ENCODE data around the gene TBCD.
A peak's percentile ranks its signal among the peaks of the same experiment; 100 is the strongest.

The TBCD gene

DNA sequence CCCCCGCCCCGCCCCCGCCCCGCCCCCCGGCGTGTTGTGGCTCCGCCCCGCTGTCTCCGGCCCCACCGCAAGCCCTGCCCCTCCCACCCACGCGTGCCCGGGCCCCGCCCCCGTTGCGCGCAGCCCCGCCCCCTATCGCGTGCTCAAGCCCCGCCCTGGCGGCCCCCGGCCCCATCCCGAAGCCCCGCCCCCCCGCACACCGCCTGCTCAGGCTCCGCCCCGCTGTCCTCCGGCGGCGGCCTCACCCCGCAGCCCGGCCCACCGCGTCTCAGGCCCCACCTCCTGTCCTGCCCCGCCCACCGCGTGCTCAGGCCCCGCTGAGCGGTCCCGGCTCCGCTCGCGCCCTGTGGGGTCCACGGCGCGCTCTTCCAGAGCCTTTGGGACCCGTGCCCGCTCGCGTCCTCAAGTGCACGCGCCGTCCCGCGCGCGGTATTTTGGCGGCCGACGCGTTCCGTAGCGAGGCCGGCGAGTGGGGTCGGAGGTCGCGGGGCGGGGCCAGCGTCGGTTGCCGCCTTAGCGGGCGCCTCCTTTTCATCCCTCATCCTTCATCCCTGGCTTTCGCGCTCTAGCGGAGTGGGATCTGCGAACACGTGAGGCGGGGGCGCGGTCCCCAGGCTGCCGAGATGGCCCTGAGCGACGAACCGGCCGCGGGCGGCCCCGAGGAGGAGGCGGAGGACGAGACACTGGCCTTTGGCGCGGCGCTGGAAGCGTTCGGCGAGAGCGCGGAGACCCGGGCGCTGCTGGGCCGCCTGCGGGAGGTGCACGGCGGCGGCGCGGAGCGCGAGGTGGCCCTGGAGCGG is at the start of gene TBCD:
TBCD (plus strand) TSS at position 495 of the 800 bp plus-strand sequence; CDS start at position 624, 129 bp downstream.
- peak; percentile 77 to 92 for DNase-seq

DNA sequence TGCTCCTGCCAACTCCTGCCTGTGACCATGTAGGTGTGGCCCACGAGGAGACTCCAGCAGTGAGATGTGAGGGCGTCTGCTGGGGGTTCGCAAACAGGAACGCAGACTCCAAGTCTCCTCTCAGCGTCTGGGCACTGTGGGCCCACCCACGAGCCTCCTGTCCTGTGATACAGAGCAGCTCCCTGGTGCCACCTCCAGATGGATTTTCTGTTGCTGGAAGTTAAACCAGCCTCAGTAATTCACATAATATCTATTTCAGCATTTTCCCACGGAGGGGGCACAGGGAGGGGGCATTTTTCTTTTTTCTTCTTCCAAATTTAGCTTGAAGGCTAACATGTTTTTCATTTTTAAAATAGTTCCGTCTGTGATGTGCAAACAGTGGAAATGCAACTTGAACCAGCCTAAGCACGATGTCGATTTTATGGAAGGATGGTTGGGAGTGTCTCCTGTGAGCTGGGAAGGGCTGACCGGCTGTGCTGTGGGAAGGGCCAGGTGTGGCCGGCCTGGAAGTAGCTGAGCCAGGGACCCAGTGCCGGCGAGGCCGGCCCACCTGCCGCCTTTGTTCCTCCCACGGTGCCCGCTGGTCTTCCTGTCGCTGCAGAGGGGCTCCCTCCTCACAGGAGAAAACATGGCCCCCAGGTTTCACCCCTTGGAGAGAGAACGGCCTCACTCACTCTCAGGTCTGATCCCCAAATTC is 49.5 kb upstream of the TBCD start:
- DNase-seq, result no peak

DNA sequence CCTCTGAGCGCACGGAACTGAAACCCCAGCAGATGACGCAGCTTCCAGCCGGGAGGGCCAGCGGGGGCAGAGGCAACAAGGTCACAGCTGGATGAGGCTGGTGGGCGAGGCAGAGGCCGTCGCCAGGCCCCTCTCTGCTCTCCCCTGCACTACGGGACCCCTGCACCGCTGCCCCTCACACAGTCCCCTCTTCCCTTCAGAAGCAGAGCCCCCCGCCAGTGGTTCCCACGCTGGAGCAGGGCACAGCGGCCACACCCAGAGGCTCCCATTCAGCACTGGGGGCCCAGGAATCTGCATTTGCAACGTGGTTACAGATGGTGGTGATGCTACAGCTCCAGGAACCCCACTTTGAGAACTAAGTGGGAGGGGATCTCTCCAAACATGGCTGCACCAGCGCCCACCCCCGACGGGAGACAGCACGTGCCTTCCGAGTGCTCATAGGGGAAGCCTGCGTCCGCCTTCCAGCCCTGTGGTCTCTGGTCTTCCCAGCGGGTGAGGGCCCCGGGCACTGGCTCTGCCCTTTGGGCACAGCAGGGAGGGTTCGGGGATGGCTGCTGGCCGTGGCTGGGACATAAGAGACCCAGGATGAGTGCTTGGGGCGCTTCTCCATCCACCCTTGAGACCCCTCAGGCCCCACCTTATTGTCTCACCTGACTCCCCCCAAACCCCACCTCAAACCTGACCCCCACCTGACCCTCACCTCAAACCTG is 48.7 kb upstream of the TBCD start:
- no peak for DNase-seq

DNA sequence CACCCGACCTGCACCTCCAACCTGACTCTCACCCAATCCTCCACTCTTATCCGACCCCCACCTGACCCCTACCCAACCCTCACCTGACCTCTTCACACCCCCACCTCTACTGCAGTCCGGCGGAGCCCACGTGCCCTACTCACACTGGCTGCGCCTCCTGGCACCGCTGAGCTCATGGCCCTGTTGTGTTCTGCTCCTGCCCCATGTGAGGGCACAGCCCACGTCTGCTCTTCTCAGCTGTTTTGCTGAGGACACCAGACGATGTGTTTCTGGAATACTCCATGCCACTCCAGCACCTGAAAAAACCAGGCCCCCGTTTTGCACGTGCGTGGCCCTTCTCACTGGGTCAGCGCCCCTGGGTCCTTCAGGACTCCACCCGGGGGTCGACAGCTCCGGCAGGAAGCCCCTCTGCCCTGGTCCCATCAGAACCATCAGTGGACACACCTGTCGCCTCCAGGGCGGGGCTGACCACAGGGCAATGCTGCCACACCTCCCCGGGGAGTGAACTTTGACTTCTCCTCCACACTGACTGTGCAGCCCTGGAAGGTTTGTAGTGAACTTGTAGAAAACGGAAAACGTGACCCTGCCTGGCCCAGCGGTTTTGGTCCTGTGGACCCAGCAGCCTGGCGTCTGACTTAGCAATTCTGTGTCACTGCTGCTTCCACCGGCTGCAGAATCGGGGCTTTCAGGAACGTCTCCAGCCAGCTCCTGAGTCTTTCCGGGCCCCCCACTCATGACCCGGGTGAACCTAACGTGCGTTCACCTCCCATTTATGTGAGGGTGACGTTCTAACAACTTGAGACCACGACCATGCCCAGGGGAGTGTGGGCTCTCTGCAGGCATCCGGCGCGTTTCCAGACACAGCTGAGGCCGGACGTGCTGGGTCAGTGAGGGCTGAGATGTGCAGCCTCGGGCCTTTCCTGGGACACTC is 47.7 kb upstream of the TBCD start:
- no peak for DNase-seq

GRCh38 chr17:82704886-82705285 is 47.0 kb upstream of the TBCD start:
- no peak for DNase-seq

GRCh38 chr17:82705756-82706155 is 46.1 kb upstream of the TBCD start:
- DNase-seq, result no peak

GRCh38 chr17:82709024-82709675 is 42.7 kb upstream of the TBCD start:
- no peak for DNase-seq

DNA sequence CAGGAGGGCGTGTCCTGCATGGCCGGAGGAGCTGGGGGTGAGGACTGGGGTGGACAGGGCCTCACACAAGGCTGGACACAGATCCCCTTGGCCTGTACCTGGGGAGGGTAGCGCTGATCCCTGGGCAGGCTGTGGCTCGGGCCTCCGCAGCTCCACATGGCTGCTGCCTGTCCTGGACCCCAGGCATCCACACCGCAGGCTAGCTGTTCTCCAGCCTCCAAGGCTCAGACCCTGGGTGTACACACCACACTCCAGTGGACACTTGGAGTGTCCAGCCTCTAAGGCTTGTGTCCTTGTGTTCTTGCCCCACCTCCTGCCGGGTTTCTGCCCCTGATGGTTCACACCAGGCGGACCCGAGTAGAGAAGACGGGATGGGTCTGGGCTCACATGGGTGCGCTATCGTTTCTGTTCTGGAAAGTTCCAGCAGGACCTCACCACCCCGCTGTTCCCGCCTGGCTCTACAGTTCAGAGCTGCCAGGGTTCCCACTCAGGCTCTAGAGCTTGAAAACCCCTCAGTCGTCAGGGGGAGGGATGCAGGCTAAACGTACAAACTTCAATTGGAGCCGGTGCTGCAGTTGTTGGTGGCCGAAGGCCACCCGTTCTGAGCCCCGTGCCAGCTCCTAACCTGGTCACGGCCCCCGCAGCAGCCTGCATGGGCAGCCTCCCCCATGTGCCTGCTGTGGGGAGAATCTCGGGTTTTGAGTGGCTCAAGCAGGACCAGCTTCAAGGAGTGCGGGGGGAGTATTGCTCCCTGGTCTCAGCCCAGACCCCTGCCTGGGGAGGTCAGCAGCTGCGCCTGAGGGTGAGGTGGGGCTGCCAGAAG is 42.0 kb upstream of the TBCD start:
- DNase-seq, result no peak

DNA sequence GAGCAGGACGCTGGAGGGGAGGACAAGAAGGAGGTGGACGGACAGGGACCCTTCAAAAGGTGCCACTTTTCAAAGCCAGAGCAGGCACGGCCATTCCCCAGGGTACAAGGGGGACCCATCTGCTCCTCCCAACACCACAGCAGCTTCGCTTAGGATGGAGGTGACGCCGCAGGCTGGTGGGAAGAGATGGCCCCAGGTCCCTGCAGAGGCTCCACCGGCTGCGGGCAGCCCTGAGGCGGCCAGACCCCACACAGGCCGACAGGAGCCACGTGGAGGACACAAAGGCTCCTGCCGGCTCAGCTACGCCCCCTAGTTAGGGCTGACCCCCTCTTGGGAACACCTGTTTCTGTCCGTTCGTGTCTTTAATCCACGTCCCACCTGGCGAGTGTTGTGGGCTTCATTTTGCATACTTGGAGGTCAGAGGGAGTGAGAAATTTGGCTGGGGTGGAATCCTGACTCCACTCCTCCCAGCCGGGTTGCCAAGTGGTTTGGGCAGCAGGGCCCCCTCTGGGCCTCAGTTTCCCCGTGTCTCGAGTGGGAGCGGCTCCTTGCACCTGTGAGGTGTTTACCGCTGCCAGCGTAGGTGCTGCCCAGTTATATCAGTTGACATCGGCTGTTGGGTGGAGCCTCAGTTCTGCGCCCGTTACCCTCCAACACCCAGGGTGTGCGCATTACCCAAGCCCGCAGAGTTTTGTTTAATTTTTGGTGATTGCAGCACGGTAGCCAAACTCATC is 41.2 kb upstream of the TBCD start:
- no peak for DNase-seq

- no peak for DNase-seq
These were observed 38.7 kb upstream of the TBCD start for GRCh38 chr17:82713071-82713723.

DNA sequence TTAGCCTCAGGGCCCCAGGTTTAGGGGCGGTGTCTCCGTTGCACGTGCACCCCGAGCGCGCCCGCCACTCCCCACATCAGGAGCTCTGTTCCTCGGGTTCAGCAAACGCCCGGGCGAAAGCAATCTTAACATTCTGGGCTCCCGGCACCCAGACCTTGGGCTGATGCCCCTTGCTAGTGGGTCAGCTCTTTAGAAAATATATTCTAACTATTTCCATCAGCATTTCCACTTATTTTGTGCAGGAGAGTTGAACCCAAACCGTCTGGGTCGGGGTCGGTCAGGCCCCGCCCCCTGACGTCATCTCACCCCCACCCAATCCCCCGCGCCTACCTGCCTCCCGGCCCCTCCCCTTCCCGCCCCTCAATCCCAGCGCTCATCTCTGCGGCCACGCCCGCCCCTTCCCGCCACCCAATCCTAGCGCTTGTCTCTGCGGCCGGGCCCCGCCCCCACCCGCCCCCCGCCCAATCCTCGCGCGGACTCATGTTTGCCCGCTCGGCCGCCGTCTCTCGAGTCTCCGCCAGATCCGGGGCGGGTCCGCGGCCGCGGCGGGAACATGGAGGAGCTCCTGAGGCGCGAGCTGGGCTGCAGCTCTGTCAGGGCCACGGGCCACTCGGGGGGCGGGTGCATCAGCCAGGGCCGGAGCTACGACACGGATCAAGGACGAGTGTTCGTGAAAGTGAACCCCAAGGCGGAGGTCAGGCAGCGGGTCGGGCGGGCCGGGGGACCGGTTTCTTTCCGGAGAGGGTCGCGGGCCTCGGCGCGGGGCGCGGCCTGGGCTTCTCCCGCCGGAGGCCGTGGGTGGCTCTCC is 35.5 kb upstream of the TBCD start, which contains the start of gene FN3KRP:
FN3KRP (plus strand) TSS at position 504 of the 808 bp plus-strand sequence; CDS start at position 554, 50 bp downstream.
- DNase-seq, result peak; percentile 77

- no peak for DNase-seq
These were observed 32.7 kb upstream of the TBCD start for GRCh38 chr17:82718986-82719685.

DNA sequence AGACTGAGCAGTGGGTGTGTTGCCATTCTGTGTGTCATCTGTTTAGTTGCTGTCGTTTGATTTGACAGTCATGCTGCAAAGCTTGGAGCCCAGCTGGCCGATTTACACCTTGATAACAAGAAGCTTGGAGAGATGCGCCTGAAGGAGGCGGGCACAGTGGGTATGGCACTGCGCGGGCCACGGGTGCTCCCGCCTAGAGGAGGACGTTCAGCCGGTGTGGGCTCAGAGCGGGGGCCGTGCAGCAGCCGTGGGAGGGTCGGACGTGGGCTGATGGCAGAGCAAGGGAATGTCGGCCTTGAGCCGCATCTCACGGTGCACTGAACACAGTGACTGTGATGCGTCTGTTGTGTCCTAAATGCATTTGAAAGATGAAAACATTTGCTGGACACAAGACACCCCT is 31.7 kb upstream of the TBCD start:
- DNase-seq, result no peak

DNA sequence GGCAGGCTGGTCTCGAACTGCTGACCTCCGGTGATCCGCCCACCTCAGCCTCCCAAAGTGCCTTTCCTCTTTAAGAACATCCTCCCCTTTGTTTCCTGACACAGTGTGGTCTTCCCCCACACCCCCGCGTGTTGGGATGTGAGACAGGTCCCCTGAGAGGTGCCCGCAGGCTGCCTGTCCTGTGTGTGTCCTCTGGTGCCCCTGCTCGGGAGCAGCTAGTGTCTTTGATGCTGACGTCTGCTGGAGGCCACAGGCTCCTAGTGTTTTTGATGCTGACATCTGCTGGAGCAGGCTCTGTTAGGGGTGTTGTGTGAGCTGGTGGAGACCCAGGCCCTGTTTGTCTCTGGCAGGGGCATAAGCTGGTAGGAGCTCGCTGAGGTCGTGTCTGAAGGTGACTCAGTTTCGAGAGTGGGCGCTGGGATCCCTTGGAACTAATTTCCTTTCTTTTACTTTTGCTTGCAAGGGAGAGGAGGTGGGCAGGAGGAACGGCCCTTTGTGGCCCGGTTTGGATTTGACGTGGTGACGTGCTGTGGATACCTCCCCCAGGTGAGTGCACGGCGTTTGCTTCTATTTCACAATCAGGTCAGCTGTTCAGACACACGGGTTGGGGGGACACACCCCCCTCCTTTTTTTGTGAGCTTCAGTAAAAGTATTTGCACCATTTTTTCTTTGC is 29.4 kb upstream of the TBCD start:
- DNase-seq, result no peak

DNA sequence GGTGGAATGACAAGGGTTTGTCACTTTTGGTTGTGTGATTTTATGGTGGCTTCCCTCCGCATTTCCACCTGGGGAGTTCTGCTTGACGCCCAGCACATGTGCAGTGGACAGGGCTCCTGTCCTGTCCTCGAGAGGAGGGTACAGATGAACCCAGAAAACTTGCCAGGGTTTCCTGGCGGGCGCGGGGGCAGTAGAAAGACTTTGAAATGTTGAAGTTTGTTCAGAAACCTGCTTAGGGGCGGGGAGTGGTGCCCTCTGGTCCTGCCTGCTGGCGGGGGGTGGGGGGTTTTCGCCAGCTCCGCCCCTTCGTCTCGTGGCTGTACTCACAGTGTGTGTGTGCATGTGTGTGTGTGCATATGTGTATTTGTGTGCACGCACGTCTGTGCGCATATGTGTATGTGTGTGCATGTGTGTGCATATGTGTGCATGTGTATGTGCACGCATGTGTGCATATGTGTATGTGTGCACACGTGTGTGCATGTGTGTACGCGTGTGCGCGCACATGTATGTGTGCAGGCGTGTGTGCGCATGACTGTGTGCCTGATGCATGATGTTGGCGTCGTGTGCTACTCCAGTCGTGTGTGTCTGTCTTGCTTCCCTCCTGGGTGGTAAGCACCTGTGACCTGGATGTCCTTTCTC is 28.6 kb upstream of the TBCD start:
- DNase-seq, result no peak

GRCh38 chr17:82726427-82726826 is 25.4 kb upstream of the TBCD start:
- no peak for DNase-seq
